Esophagus muscularis mucosa (tissue), 4 donors: ENCODE measurements around the gene FOXP2.

Experiments
- EP300 ChIP-seq: sonication (generic); formaldehyde crosslinking; IDR thresholded peaks from one replicate; pipeline ENCODE4 v1.6.1; 2017; ENCODE audit warnings: antibody characterized with exemption
- POLR2A ChIP-seq: fragments of 450-650 bp; IDR thresholded peaks from one replicate; pipeline ENCODE4 v1.6.1; 2017; ENCODE audit warnings: antibody characterized with exemption, moderate library complexity, mild to moderate bottlenecking, low read depth
- POLR2AphosphoS5 ChIP-seq, 2 donors: sonication (generic); formaldehyde crosslinking; IDR thresholded peaks; one replicate each; pipeline ENCODE4 v1.6.1; 2017; ENCODE audit warnings: antibody characterized with exemption in 2 of 2
- TF ChIP-seq, protein P1 (sequence below), 3 experiments: fragments of 200-600 bp in 2 of 3; fragments of 450-650 bp in 1 of 3; sonication (generic) in 2 of 3; IDR thresholded peaks; one replicate each; pipeline ENCODE4 v1.5.1; 2017 to 2019; ENCODE audit warnings: antibody characterized with exemption in 3 of 3, mild to moderate bottlenecking in 2 of 3, moderate library complexity in 1 of 3

GRCh38 chr7:114622221-114622620, 207.6 kb downstream of the FOXP2 start:
- TF ChIP-seq POLR2AphosphoS5 (IDR thresholded peaks at IDR 0.05) (no peak), EP300 (no peak), POLR2A (no peak)
- TF ChIP-seq, protein P1, sequence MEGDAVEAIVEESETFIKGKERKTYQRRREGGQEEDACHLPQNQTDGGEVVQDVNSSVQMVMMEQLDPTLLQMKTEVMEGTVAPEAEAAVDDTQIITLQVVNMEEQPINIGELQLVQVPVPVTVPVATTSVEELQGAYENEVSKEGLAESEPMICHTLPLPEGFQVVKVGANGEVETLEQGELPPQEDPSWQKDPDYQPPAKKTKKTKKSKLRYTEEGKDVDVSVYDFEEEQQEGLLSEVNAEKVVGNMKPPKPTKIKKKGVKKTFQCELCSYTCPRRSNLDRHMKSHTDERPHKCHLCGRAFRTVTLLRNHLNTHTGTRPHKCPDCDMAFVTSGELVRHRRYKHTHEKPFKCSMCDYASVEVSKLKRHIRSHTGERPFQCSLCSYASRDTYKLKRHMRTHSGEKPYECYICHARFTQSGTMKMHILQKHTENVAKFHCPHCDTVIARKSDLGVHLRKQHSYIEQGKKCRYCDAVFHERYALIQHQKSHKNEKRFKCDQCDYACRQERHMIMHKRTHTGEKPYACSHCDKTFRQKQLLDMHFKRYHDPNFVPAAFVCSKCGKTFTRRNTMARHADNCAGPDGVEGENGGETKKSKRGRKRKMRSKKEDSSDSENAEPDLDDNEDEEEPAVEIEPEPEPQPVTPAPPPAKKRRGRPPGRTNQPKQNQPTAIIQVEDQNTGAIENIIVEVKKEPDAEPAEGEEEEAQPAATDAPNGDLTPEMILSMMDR (IDR thresholded peaks at IDR 0.05), result no peak
